HG03432 (cell line): Measurements from ENCODE around the gene F10.

Experiments
- ATAC-seq: cut with Tn5 transposase; IDR thresholded peaks from one replicate; pipeline ENCODE4 v1.9.1; 2021; ENCODE audit warnings: mild to moderate bottlenecking, moderate library complexity; ENCODE audit not compliant: unreplicated experiment

F10 gene

GRCh38 chr13:113187883-113188665, 65.5 kb downstream of the F10 start:
- no peak for ATAC-seq

- ATAC-seq, result no peak
Observed at GRCh38 chr13:113190181-113190580, 67.6 kb downstream of the F10 start.

GRCh38 chr13:113192279-113192678, 69.7 kb downstream of the F10 start:
- ATAC-seq, result no peak

DNA sequence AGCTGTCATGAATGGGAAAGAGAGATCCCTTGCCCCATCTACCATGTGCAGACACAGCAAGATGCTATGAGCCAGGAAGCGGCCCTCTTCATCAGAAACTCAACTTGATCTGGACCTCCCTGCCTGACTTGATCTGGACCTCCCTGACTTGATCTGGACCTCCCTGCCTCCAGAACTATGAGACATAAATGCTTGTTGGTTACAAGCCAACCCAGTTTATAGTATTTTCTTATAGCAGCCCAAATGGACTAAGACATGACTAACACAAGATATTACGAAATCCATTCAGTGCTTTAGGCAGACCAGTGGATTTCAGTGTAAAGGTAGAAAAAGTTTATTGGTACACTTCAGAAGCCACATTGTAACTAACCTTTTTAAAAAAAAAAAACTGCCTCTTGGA, 70.3 kb downstream of the F10 start:
- no peak for ATAC-seq

GRCh38 chr13:113195360-113195759, 72.8 kb downstream of the F10 start:
- ATAC-seq, result no peak

GRCh38 chr13:113196970-113197737, 74.6 kb downstream of the F10 start:
- ATAC-seq, result no peak
